ENCODE measurements around the gene ATF5. TPM values are rescaled to one million over a fixed set of nuclear protein-coding genes. Genes with fewer than 3 reads are reported as not detected.
A peak's percentile ranks its signal among the peaks of the same experiment; 100 is the strongest.

ATF5 gene
- total and polyA plus RNA-seq, 2 of the 13 experiments (the other 11 are each of a cell fraction or from before 2014, with no cell fraction given) = 5.2 to 10.3 TPM

- in situ Hi-C loops (cut with HindIII; ENCODE audit: extremely low pct_ligation_motif_present, low pct_unique_long_range_greater_than_20kb) = no loop called here
- no peak overlapping the region for H3K9ac ChIP-seq (ENCODE audit: insufficient read depth, low read depth, low read length)
- DNase-seq (ENCODE audit: low spot score) = no peak
- peaks cover 0 to 31% of the 10 kb centered on the region in 2 experiments; a peak in 3 of 5 replicates for H3K27me3 ChIP-seq (ENCODE audit: control insufficient read depth in 1 of 2, insufficient read depth in 2 of 2, low read length in 2 of 2)
- TF ChIP-seq RARA (CRISPR knock-in tag; IDR thresholded peaks at IDR 0.05) = no peak
- TF ChIP-seq KDM5A (IDR thresholded peaks at IDR 0.05; ENCODE audit: borderline replicate concordance, low read length) = no peak
- no peak for TF ChIP-seq SMC3 (IDR thresholded peaks at IDR 0.05; ENCODE audit: low read length)
- no peak for TF ChIP-seq ZNF749 (CRISPR knock-in tag; IDR thresholded peaks at IDR 0.05; ENCODE audit: borderline replicate concordance)
- no peak for TF ChIP-seq ARHGAP35 (CRISPR knock-in tag; IDR thresholded peaks at IDR 0.05; ENCODE audit: borderline replicate concordance)
- no peak for TF ChIP-seq ZNF776 (CRISPR knock-in tag; IDR thresholded peaks at IDR 0.05)
- no peak for TF ChIP-seq ARNTL (CRISPR knock-in tag; IDR thresholded peaks at IDR 0.05)
- no peak for TF ChIP-seq SRSF9 (IDR thresholded peaks at IDR 0.05; ENCODE audit: borderline replicate concordance, insufficient read depth, low read depth, low read length, poor library complexity, severe bottlenecking)
- TF ChIP-seq HNF4G (IDR thresholded peaks at IDR 0.05; ENCODE audit: borderline replicate concordance, low read depth, low read length) = no peak
- TF ChIP-seq HNF4G (CRISPR knock-in tag; IDR thresholded peaks at IDR 0.05; ENCODE audit: borderline replicate concordance, low read depth) = no peak
- TF ChIP-seq ZNF879 (CRISPR knock-in tag; IDR thresholded peaks at IDR 0.05) = no peak
- TF ChIP-seq NFKB2 (CRISPR knock-in tag; IDR thresholded peaks at IDR 0.05; ENCODE audit: borderline replicate concordance) = no peak
- no peak for TF ChIP-seq FOXA1 (IDR thresholded peaks at IDR 0.05)
- TF ChIP-seq FOXA1 (CRISPR knock-in tag; IDR thresholded peaks at IDR 0.05) = 0 out of 2 replicates have a peak, but pooled peaks have one; percentile 22
- TF ChIP-seq CREB1 (IDR thresholded peaks at IDR 0.05) = peak; percentile 17; the same call in 1 of the 2 replicates
- no peak for TF ChIP-seq CREB1 (CRISPR knock-in tag; IDR thresholded peaks at IDR 0.05)
- no peak for TF ChIP-seq ZMAT3 (CRISPR knock-in tag; conservative IDR thresholded peaks at IDR 0.05)
- no peak for TF ChIP-seq ZBTB25 (CRISPR knock-in tag; IDR thresholded peaks at IDR 0.05)
- TF ChIP-seq GFI1 (CRISPR knock-in tag; IDR thresholded peaks at IDR 0.05; ENCODE audit: borderline replicate concordance) = peak; percentile 79
- TF ChIP-seq THRA (CRISPR knock-in tag; IDR thresholded peaks at IDR 0.05; ENCODE audit: borderline replicate concordance) = no peak
- no peak for TF ChIP-seq ZBTB20 (CRISPR knock-in tag; IDR thresholded peaks at IDR 0.05; ENCODE audit: borderline replicate concordance, low read depth)
- ATAC-seq = no peak
- no peaks in the 10 kb centered on the region for H4K20me1 ChIP-seq (ENCODE audit: insufficient read depth, low read length)
- no peaks in the 10 kb centered on the region for H3K79me2 ChIP-seq (ENCODE audit: insufficient read depth, low read length)
- intact Hi-C loops (cut with micrococcal nuclease; ENCODE audit: unreplicated experiment) = no loop called here
- BruUV-seq (replicated peaks) = no TSS peak
- H2AFZ ChIP-seq (ENCODE audit: low read length) = no peak overlapping the region
- no peaks in the 10 kb centered on the region for H3K36me3 ChIP-seq (replicated peaks in 1 of 2; ENCODE audit: control insufficient read depth in 1 of 2, insufficient read depth in 2 of 2, low read length in 2 of 2)
- H3K4me3 ChIP-seq (replicated peaks in 1 of 3; ENCODE audit: insufficient read depth in 1 of 3, low read depth in 2 of 3, low read length in 3 of 3) = no peak overlapping the region
- 47% methylated on average over 11 of the region's 11 CpGs for WGBS (ENCODE audit: low lambda C conversion rate)
- no peaks in the 10 kb centered on the region for H3K9me3 ChIP-seq (ENCODE audit: low read length)
- ChIA-PET POLR2A (interaction anchor here (1.3 to 2.9 kb wide), 2 partner anchors 21 to 26 kb away, joined by 4 to 17 read pairs; partner anchors contain the start of genes ATF5 and NUP62), CTCF (ENCODE audit: low intra/inter-chr PET ratio, low total read pairs) (no interaction called here)
- H3K27ac ChIP-seq (ENCODE audit: extremely low read length, insufficient read depth, low read length) = no peak overlapping the region
- no peak for FAIRE-seq
- H3K4me2 ChIP-seq (ENCODE audit: low read depth, low read length) = no peak overlapping the region
- H3K4me1 ChIP-seq (ENCODE audit: insufficient read depth, low read length) = peaks cover 64% of the 10 kb centered on the region
These were observed 25.9 kb downstream of the ATF5 start for GRCh38 chr19:49954933-49955332.
